PFSK-1 (cell line): ENCODE measurements around the gene IGF1R.

Source experiments
- POLR2AphosphoS5 ChIP-seq: IDR thresholded peaks from 2 replicates; pipeline ENCODE4 v1.6.1; 2012; ENCODE audit warnings: low read depth, mild to moderate bottlenecking, control low read depth, low read length, moderate library complexity
- REST ChIP-seq, 2 experiments: IDR thresholded peaks; 2 replicates each; pipeline versions ENCODE4 v1.6.1 to v1.8.0; 2011 to 2012; ENCODE audit warnings: low read depth in 2 of 2, low read length in 2 of 2, control low read depth in 1 of 2, inconsistent platforms in 1 of 2, mild to moderate bottlenecking in 1 of 2, moderate library complexity in 1 of 2; ENCODE audit not compliant: insufficient read depth in 1 of 2

GRCh38 chr15:98778960-98779359, 130.6 kb downstream of the IGF1R start:
- no peak for TF ChIP-seq REST (IDR thresholded peaks at IDR 0.05; ENCODE audit: insufficient read depth in 1 of 2, low read depth in 2 of 2, low read length in 2 of 2)
- TF ChIP-seq POLR2AphosphoS5, result no peak
